ENCODE data around the gene GLIPR1L1. TPM values are rescaled to one million over a fixed set of nuclear protein-coding genes. Genes with fewer than 3 reads are reported as not detected.
"Not testable (repeated sequence)": the region's sequence is repeated elsewhere in the genome, so short reads cannot be mapped to it uniquely, and the experiment has no call there.

GLIPR1L1 gene
- total RNA-seq, 1 donor = not detected

DNA sequence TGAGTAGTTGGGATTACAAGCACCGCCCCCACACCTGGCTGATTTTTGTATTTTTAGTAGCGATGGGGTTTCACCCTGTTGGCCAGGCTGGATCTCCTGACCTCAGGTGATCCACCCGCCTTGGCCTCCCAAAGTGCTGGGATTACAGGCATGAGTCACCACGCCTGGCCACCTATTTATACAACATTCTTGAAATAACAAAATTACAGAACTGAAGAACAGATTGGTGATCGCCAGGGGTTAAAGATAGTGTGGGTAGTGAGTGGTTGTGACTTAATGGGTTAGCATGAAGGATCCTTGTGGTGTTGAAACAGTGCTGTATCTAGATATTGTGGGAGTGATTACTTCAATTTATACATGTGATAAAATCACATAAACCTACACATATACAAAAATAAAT lies 7.4 kb downstream of the GLIPR1L1 start:
- no peak overlapping the region for H3K4me3 ChIP-seq (ENCODE audit: low read depth, low read length)
- TF ChIP-seq, protein P1, sequence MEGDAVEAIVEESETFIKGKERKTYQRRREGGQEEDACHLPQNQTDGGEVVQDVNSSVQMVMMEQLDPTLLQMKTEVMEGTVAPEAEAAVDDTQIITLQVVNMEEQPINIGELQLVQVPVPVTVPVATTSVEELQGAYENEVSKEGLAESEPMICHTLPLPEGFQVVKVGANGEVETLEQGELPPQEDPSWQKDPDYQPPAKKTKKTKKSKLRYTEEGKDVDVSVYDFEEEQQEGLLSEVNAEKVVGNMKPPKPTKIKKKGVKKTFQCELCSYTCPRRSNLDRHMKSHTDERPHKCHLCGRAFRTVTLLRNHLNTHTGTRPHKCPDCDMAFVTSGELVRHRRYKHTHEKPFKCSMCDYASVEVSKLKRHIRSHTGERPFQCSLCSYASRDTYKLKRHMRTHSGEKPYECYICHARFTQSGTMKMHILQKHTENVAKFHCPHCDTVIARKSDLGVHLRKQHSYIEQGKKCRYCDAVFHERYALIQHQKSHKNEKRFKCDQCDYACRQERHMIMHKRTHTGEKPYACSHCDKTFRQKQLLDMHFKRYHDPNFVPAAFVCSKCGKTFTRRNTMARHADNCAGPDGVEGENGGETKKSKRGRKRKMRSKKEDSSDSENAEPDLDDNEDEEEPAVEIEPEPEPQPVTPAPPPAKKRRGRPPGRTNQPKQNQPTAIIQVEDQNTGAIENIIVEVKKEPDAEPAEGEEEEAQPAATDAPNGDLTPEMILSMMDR (IDR thresholded peaks at IDR 0.05; ENCODE audit: insufficient read depth, low read depth, low read length) = no peak
- no peak for DNase-seq (ENCODE audit: low read depth)

DNA sequence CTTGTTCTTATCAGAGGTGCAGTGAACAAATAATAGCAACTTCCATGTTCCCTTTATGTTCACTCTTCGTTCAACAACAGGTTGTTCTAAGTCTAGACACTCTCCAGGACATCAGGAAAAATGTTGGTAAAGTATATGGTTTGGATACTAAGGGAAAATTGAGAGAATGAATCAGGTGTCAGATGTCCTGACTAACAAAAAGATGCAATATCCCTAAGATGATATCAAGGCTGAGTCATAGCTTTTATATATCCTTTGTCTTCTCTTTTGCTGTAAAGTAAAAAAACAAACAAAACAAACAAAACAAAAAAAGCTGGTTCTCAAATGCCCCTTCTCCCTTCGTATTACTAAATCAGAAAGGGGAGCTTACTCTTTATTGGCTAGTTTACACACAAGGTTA lies 11.1 kb downstream of the GLIPR1L1 start:
- DNase-seq (ENCODE audit: low read depth) = no peak
- no peak overlapping the region for H3K4me3 ChIP-seq (ENCODE audit: low read depth, low read length)
- TF ChIP-seq, protein P1 (IDR thresholded peaks at IDR 0.05; ENCODE audit: insufficient read depth, low read depth, low read length) = no peak

DNA sequence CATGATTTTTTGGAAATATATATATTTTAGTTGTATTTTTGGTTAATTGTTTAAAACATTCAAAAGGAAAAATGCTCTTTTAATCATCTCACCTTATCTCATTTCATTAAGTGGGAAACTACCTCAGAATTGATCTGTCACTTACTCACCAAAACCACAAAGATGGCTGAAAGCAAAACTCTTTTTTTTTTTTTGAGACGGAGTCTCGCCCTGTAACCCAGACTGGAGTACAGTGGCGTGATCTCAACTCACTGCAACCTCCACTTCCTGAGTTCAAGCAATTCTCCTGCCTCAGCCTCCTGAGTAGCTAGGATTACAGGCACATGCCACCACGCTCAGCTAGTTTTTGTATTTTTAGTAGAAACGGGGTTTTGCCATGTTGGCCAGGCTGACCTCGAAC lies 11.7 kb downstream of the GLIPR1L1 start:
- DNase-seq (ENCODE audit: low read depth); H3K4me3 ChIP-seq (ENCODE audit: low read depth, low read length): not testable (repeated sequence)

DNA sequence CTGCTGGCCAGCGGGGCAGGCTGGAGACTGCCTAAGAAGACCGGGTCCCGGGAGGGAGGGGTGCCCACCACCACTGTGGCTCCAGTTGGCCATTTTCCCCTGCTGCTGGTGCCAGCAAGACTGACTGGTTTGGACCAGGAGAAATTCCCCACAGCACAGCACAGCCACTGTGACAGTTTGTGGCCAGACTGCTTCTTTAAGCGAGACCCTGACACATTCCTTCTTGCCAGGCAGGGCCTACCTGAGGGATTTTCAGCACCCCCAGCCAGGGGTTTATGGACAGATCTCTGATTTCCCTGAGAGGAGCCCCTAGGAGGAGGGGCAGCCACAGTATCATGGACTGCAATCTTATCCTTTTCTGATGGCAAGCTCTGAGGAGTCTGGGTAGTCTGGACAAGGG lies 15.5 kb downstream of the GLIPR1L1 start:
- no peak for DNase-seq (ENCODE audit: low read depth)
- TF ChIP-seq, protein P1 (IDR thresholded peaks at IDR 0.05; ENCODE audit: insufficient read depth, low read depth, low read length) = no peak
- H3K4me3 ChIP-seq (ENCODE audit: low read depth, low read length) = no peak overlapping the region

DNA sequence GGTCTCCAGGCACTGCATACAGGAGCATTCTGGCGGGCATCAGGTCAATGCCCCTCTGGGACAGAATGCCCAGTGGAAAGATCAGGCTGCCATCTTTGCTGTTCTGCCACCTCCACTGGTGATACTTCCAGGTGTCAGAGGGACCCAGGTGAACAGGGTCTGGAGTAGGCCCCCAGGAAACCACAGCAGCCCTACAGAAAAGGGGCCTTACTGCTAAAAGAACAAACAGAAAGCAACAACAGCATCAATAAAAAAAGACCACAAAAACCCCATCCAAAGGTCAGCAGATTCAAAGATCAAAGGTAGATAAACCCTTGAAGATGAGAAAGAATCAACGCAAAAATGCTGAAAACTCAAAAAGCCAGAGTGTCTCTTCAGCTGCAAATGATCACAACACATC lies 15.9 kb downstream of the GLIPR1L1 start:
- no peak overlapping the region for H3K4me3 ChIP-seq (ENCODE audit: low read depth, low read length)
- TF ChIP-seq, protein P1 (IDR thresholded peaks at IDR 0.05; ENCODE audit: insufficient read depth, low read depth, low read length) = no peak
- DNase-seq (ENCODE audit: low read depth) = no peak

DNA sequence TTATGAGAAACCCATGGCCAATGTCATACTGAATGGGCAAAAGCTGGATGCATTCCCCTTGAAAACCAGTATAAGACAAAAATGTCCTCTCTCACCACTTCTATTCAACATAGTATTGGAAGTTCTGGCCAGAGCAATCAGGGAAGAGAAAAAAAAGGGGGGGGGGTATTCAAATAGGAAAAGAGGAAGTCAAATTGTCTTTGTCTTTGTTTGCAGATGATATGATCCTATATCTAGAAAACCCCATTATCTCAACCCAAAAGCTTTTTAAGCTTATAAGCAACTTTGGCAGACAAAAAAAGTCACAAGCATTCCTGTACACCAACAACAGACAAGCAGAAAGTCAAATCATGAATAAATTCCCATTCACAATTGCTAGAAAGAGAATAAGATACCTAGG lies 19.5 kb downstream of the GLIPR1L1 start:
- no peak overlapping the region for H3K4me3 ChIP-seq (ENCODE audit: low read depth, low read length)
- TF ChIP-seq, protein P1 (IDR thresholded peaks at IDR 0.05; ENCODE audit: insufficient read depth, low read depth, low read length) = no peak
- no peak for DNase-seq (ENCODE audit: low read depth)

DNA sequence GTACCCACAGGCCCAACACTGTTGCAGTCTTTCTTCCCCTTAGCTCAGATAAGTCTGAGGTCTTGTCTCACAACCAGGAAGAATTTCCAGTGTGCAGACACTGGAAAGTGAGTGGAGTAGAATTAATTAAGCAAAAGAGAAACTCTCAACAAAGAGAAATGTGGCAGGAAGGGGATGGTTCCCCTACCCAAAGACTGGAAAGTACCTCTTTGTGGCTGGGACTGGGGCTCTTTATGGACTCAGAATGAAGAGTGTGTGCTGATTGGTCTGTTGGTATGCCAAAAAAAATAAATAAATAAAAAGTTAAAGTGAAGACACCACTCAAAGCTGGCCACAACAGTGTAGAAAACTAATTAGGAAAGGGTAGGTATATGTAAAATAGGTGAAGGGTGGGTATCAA lies 26.4 kb downstream of the GLIPR1L1 start:
- DNase-seq (ENCODE audit: low read depth) = no peak
- H3K4me3 ChIP-seq (ENCODE audit: low read depth, low read length) = no peak overlapping the region
- TF ChIP-seq, protein P1 (IDR thresholded peaks at IDR 0.05; ENCODE audit: insufficient read depth, low read depth, low read length) = no peak

All from fibroblast of villous mesenchyme (primary cell).